Measurements from ENCODE around the gene AKNAD1. TPM values are rescaled to one million over a fixed set of nuclear protein-coding genes. Genes with fewer than 3 reads are reported as not detected.
A peak's percentile ranks its signal among the peaks of the same experiment; 100 is the strongest.

Gene AKNAD1
- polyA plus RNA-seq, 3 donors: not detected

- H3K27ac ChIP-seq (ENCODE audit: low read depth in 1 of 2, low read length in 2 of 2): no peak overlapping the region
Observed at GRCh38 chr1:108831225-108831624, 25.7 kb downstream of the AKNAD1 start.

GRCh38 chr1:108830119-108831008, 26.5 kb downstream of the AKNAD1 start:
- Histone ChIP-seq H3K4me3 (replicated peaks in 1 of 3; ENCODE audit: low read depth in 2 of 3, low read length in 3 of 3) (peak overlapping the region in 1 of 3 experiments; percentile 46), H3K27ac (ENCODE audit: low read depth in 1 of 2, low read length in 2 of 2) (no peak overlapping the region), H3K9ac (ENCODE audit: insufficient read depth, low read length, poor library complexity, severe bottlenecking) (peak overlapping the region; percentile 10), H3K9me3 (replicated peaks in 1 of 2; ENCODE audit: control insufficient read depth in 1 of 2, insufficient read depth in 1 of 2, low read length in 2 of 2) (no peaks in the 10 kb centered on the region), H3K4me2 (replicated peaks; ENCODE audit: extremely low read depth, low read length, poor library complexity, severe bottlenecking) (peak overlapping the region; percentile 51), H3K27me3 (ENCODE audit: control insufficient read depth in 2 of 2, insufficient read depth in 2 of 2, low read length in 2 of 2) (no peaks in the 10 kb centered on the region), H4K20me1 (ENCODE audit: insufficient read depth, low read length) (no peaks in the 10 kb centered on the region), H3K36me3 (replicated peaks in 1 of 2; ENCODE audit: control insufficient read depth in 1 of 2, insufficient read depth in 2 of 2, low read length in 2 of 2) (no peaks in the 10 kb centered on the region), H3K79me2 (ENCODE audit: insufficient read depth, low read length) (no peaks in the 10 kb centered on the region), H3K4me1 (ENCODE audit: control insufficient read depth in 1 of 2, insufficient read depth in 2 of 2, low read length in 2 of 2) (peaks cover 6 to 7% of the 10 kb centered on the region in 2 donors), H2AFZ (ENCODE audit: insufficient read depth, low read depth, low read length, poor library complexity, severe bottlenecking) (peak overlapping the region; percentile 78)
- peaks cover 0 to 2% (median 0%) of the 10 kb centered on the region in 3 donors for H3K27me3 Mint-ChIP-seq (ENCODE audit: low read depth in 3 of 3)
- H3K4me1 Mint-ChIP-seq: peaks cover 18% of the 10 kb centered on the region
- intact Hi-C loops (cut with micrococcal nuclease): no loop called here
- H3K4me3 Mint-ChIP-seq: peak overlapping the region; percentile 60 to 91
- H3K9me3 Mint-ChIP-seq: no peaks in the 10 kb centered on the region
- H3K27ac Mint-ChIP-seq: peak overlapping the region in 4 of 7 donors; percentile 9 to 59 (median 49)
- peak; percentile 26 to 64 (median 33) for DNase-seq
- 67% methylated on average over 7 of the region's 20 CpGs for WGBS (ENCODE audit: insufficient coverage)
- no peak for TF ChIP-seq CTCF (IDR thresholded peaks at IDR 0.05)
- no peaks in the 10 kb centered on the region for H3K36me3 Mint-ChIP-seq

More at GRCh38 chr1:108831225-108831624, 25.7 kb downstream of the AKNAD1 start:
- Histone ChIP-seq H3K4me3 (replicated peaks in 1 of 3; ENCODE audit: low read depth in 2 of 3, low read length in 3 of 3) (no peak overlapping the region), H3K79me2 (ENCODE audit: insufficient read depth, low read length) (no peaks in the 10 kb centered on the region), H2AFZ (ENCODE audit: insufficient read depth, low read depth, low read length, poor library complexity, severe bottlenecking) (no peak overlapping the region), H3K4me1 (ENCODE audit: control insufficient read depth in 1 of 2, insufficient read depth in 2 of 2, low read length in 2 of 2) (peaks cover 6 to 7% of the 10 kb centered on the region in 2 donors), H3K9me3 (replicated peaks in 1 of 2; ENCODE audit: control insufficient read depth in 1 of 2, insufficient read depth in 1 of 2, low read length in 2 of 2) (no peaks in the 10 kb centered on the region), H3K36me3 (replicated peaks in 1 of 2; ENCODE audit: control insufficient read depth in 1 of 2, insufficient read depth in 2 of 2, low read length in 2 of 2) (no peaks in the 10 kb centered on the region), H3K27me3 (ENCODE audit: control insufficient read depth in 2 of 2, insufficient read depth in 2 of 2, low read length in 2 of 2) (no peaks in the 10 kb centered on the region), H3K4me2 (replicated peaks; ENCODE audit: extremely low read depth, low read length, poor library complexity, severe bottlenecking) (no peak overlapping the region), H4K20me1 (ENCODE audit: insufficient read depth, low read length) (no peaks in the 10 kb centered on the region), H3K9ac (ENCODE audit: insufficient read depth, low read length, poor library complexity, severe bottlenecking) (no peak overlapping the region)
- peaks cover 18% of the 10 kb centered on the region for H3K4me1 Mint-ChIP-seq
- no peaks in the 10 kb centered on the region for H3K9me3 Mint-ChIP-seq
- intact Hi-C loops (cut with micrococcal nuclease): no loop called here
- no peak overlapping the region for H3K27ac Mint-ChIP-seq
- peaks cover 0 to 2% (median 0%) of the 10 kb centered on the region in 3 donors for H3K27me3 Mint-ChIP-seq (ENCODE audit: low read depth in 3 of 3)
- no CpG with 5 or more reads among the region's 2 CpGs for WGBS (ENCODE audit: insufficient coverage)
- H3K4me3 Mint-ChIP-seq: no peak overlapping the region
- H3K36me3 Mint-ChIP-seq: no peaks in the 10 kb centered on the region
- DNase-seq: no peak
- TF ChIP-seq CTCF (IDR thresholded peaks at IDR 0.05): no peak
